Hematopoietic multipotent progenitor cell treated with erythropoietin and hydrocortisone succinate and interleukin-3 and kit ligand, for 15 days (in vitro differentiated cells): ENCODE data around the gene UGCG.

ENCODE experiments used
- DNase-seq: peaks from one replicate; pipeline ENCODE4 v3.0.0-alpha.2; 2015; ENCODE audit warnings: low spot score

The UGCG gene

DNA sequence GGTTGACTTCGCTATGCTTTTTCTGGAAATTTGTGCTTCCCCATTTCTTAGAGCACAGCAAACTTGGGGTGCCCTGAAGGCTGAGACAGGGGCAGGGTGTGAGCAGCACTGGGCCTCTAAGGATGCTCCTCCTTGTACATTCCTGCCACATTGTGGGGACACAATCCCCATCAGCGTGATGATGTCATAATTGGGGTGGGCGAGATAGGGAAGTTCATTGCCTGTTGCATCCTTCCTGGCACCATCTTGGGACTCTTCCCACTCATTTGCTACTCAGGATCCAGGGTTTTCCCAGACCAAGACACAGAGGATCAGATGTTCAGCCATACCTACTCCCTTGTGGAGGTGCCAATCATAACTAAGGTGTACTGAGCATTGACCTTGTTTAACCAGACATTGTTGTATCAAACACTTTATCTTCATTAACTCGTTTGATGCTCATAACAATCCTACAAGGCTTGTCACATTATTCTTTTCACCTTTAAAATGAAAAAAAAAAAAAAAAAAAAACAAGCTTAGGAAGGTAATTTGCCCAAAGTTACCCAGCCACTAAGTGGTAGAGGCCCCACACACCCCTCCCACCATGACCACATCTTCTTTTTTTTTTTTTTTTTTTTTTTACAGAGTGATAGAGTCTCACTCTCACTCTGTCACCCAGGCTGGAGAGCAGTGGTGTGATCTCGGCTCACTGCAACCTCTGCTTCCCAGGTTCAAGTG is 87.6 kb downstream of the UGCG start:
- DNase-seq = no peak
